H1 (cell line): ENCODE data around the gene R3HDML. TPM values are rescaled to one million over a fixed set of nuclear protein-coding genes. Genes with fewer than 3 reads are reported as not detected.

Experiments used
- CHD2 ChIP-seq: IDR thresholded peaks from 2 replicates; pipeline ENCODE4 v1.6.1; 2012; ENCODE audit warnings: low read length, improper control_type of control experiment
- CHD7 ChIP-seq: fragments of 300-600 bp; sonication (generic); IDR thresholded peaks from 2 replicates; pipeline ENCODE4 v1.7.1; 2012; ENCODE audit warnings: low read length, moderate library complexity, mild to moderate bottlenecking, inconsistent platforms; ENCODE audit not compliant: insufficient replicate concordance
- E2F6 ChIP-seq: IDR thresholded peaks from 2 replicates; pipeline ENCODE4 v1.6.1; 2012; ENCODE audit warnings: inconsistent platforms
- GTF2F1 ChIP-seq: IDR thresholded peaks from 2 replicates; pipeline ENCODE4 v1.6.1; 2012; ENCODE audit warnings: low read depth, low read length, improper control_type of control experiment, borderline replicate concordance
- RNF2 ChIP-seq: fragments of 200-900, 300-1000 bp; sonication (generic); IDR thresholded peaks from 2 replicates; pipeline ENCODE4 v1.7.1; 2016; ENCODE audit warnings: borderline replicate concordance, low read depth, mild to moderate bottlenecking, antibody characterized with exemption, low read length; ENCODE audit not compliant: poor library complexity, severe bottlenecking; ENCODE audit errors: missing control alignments
- SP4 ChIP-seq: IDR thresholded peaks from 2 replicates; pipeline ENCODE4 v1.6.1; 2012; ENCODE audit warnings: low read length, inconsistent platforms
- SRF ChIP-seq: IDR thresholded peaks from 2 replicates; pipeline ENCODE4 v1.6.1; 2011; ENCODE audit warnings: mild to moderate bottlenecking, low read depth, low read length, moderate library complexity
- TCF12 ChIP-seq: IDR thresholded peaks from 2 replicates; pipeline ENCODE4 v1.6.1; 2011; ENCODE audit warnings: low read depth, mild to moderate bottlenecking, low read length
- YY1 ChIP-seq: IDR thresholded peaks from 2 replicates; pipeline ENCODE4 v1.6.1; 2011; ENCODE audit warnings: low read depth, mild to moderate bottlenecking, low read length
- polyA plus RNA-seq, 7 experiments: library from polyadenylated mRNA; depleted of rRNA in 3 of 7; stranded (reverse) in 5 of 7; unstranded in 2 of 7; fragments of >200 nt in 5 of 7; fragments of 200-250 nt in 2 of 7; gene quantifications; 1 replicate in 5 of 7; 2 replicates in 1 of 7; 4 replicates in 1 of 7; pipeline versions ENCODE4 v1.2.1 to v1.2.3, GENCODE V29; 2011 to 2013; ENCODE audit warnings: missing spikeins in 2 of 7, mixed read lengths in 2 of 7
- total RNA-seq: library from RNA; stranded (reverse); fragmentation: NEBNext Ultra II Directional; extraction: Animal tissue kit (Norgen Biotek cat#: 25700); gene quantifications from 2 replicates; pipeline ENCODE4 v1.2.1, GENCODE V29; 2021

Gene R3HDML
- total and polyA plus RNA-seq, 2 of the 8 experiments (the other 6 are each of a cell fraction or from before 2014, with no cell fraction given): not detected

GRCh38 chr20:44358776-44359175 is 21.9 kb downstream of the R3HDML start (continued):
- TF ChIP-seq E2F6 (no peak), YY1 (no peak), GTF2F1 (no peak), SRF (no peak), RNF2 (no peak), TCF12 (no peak), CHD2 (no peak), CHD7 (no peak), SP4 (no peak)
